IMR-90 (cell line): Measurements from ENCODE around the gene SLC34A2. TPM values are rescaled to one million over a fixed set of nuclear protein-coding genes. Genes with fewer than 3 reads are reported as not detected.

Source experiments
- ATAC-seq: fragments of 200-7000 bp; cut with Tn5 transposase; 2 replicates; pipeline ENCODE4 v1.9.1; 2020; ENCODE audit warnings: low read depth, mild to moderate bottlenecking, moderate library complexity
- BruUV-seq: library from RNA; stranded (reverse); fragments of 400-500 nt; replicated peaks from 2 replicates; lab custom pipeline; 2021; lab: Mats Ljungman, UMichigan
- CTCF ChIA-PET: fragments of 300-600 bp; formaldehyde crosslinking; extraction: SDS; loops from one replicate; lab custom pipeline; 2021; ENCODE audit warnings: antibody characterized with exemption; lab: Yijun Ruan, JAX
- POLR2A ChIA-PET: fragments of 300-600 bp; sonication (Branson Sonifier 250); formaldehyde crosslinking; loops from one replicate; lab custom pipeline; 2022; ENCODE audit warnings: antibody characterized with exemption; ENCODE audit not compliant: unreplicated experiment; lab: Charles Lee
- DNase-seq: peaks from one replicate; pipeline ENCODE4 v3.0.0; 2013
- H2AFZ ChIP-seq: replicated peaks from 2 replicates; pipeline ENCODE3; 2013; ENCODE audit warnings: low read length, mild to moderate bottlenecking; ENCODE audit not compliant: poor library complexity
- H2AK5ac ChIP-seq: 2 replicates; pipeline ENCODE4 v1.6.1; 2013; ENCODE audit warnings: low read depth, low read length, inconsistent platforms
- H2AK9ac ChIP-seq: replicated peaks from 2 replicates; pipeline ENCODE3; 2013; ENCODE audit warnings: mild to moderate bottlenecking, low read depth, low read length, moderate library complexity; ENCODE audit not compliant: poor library complexity
- H2BK120ac ChIP-seq: 2 replicates; pipeline ENCODE4 v1.6.1; 2013; ENCODE audit warnings: low read depth, low read length, inconsistent platforms
- H2BK15ac ChIP-seq: 3 replicates; pipeline ENCODE4 v1.6.1; 2013; ENCODE audit warnings: low read depth, low read length, inconsistent platforms
- H2BK20ac ChIP-seq: 2 replicates; pipeline ENCODE4 v1.6.1; 2013; ENCODE audit warnings: low read depth, mild to moderate bottlenecking, inconsistent platforms, low read length, moderate library complexity
- H2BK5ac ChIP-seq: 2 replicates; pipeline ENCODE4 v1.6.1; 2013; ENCODE audit warnings: mild to moderate bottlenecking, low read depth, low read length, inconsistent platforms; ENCODE audit not compliant: poor library complexity, severe bottlenecking
- H3K14ac ChIP-seq: replicated peaks from 2 replicates; pipeline ENCODE4 v1.6.1; 2013; ENCODE audit warnings: low read depth, low read length, inconsistent platforms
- H3K18ac ChIP-seq: 2 replicates; pipeline ENCODE4 v1.6.1; 2013; ENCODE audit warnings: low read depth, low read length, control low read depth
- H3K23ac ChIP-seq: 2 replicates; pipeline ENCODE4 v1.6.1; 2013; ENCODE audit warnings: low read depth, low read length, inconsistent platforms
- H3K27ac ChIP-seq: 2 replicates; pipeline ENCODE4 v1.5.1; 2013; ENCODE audit warnings: mild to moderate bottlenecking, control low read depth, low read length; ENCODE audit not compliant: insufficient read depth
- H3K27me3 ChIP-seq: 2 replicates; pipeline ENCODE4 v1.6.1; 2013; ENCODE audit warnings: low read length; ENCODE audit not compliant: control insufficient read depth, insufficient read depth
- H3K36me3 ChIP-seq: 2 replicates; pipeline ENCODE4 v1.6.1; 2013; ENCODE audit warnings: low read length, mixed read lengths; ENCODE audit not compliant: control insufficient read depth, insufficient read depth
- H3K4ac ChIP-seq: 2 replicates; pipeline ENCODE4 v1.6.1; 2013; ENCODE audit warnings: low read depth, low read length, inconsistent platforms
- H3K4me1 ChIP-seq: 2 replicates; pipeline ENCODE4 v1.6.1; 2013; ENCODE audit warnings: low read length, mixed read lengths; ENCODE audit not compliant: control insufficient read depth, insufficient read depth
- H3K4me2 ChIP-seq: 2 replicates; pipeline ENCODE4 v1.6.1; 2013; ENCODE audit warnings: low read depth, mild to moderate bottlenecking, control low read depth, low read length, moderate library complexity
- H3K4me3 ChIP-seq: 2 replicates; pipeline ENCODE4 v1.5.1; 2013; ENCODE audit warnings: low read depth, mild to moderate bottlenecking, control low read depth, low read length, moderate library complexity; ENCODE audit not compliant: insufficient read depth
- H3K56ac ChIP-seq: 2 replicates; pipeline ENCODE4 v1.6.1; 2013; ENCODE audit warnings: low read length, inconsistent platforms; ENCODE audit not compliant: insufficient read depth; ENCODE audit errors: extremely low read depth
- H3K79me1 ChIP-seq, 2 experiments: 2 replicates each; pipeline ENCODE4 v1.6.1; 2013; ENCODE audit warnings: low read length in 2 of 2, inconsistent platforms in 1 of 2, low read depth in 1 of 2
- H3K9ac ChIP-seq: 2 replicates; pipeline ENCODE4 v1.6.1; 2013; ENCODE audit warnings: low read depth, low read length, control low read depth
- H3K9me1 ChIP-seq: 2 replicates; pipeline ENCODE4 v1.6.1; 2013; ENCODE audit warnings: low read length, inconsistent platforms; ENCODE audit not compliant: insufficient read depth
- H3K9me3 ChIP-seq: 2 replicates; pipeline ENCODE4 v1.6.1; 2013; ENCODE audit warnings: low read length; ENCODE audit not compliant: control insufficient read depth, insufficient read depth
- H4K20me1 ChIP-seq: 2 replicates; pipeline ENCODE4 v1.6.1; 2013; ENCODE audit warnings: low read length, inconsistent platforms; ENCODE audit not compliant: insufficient read depth
- H4K5ac ChIP-seq: 2 replicates; pipeline ENCODE4 v1.6.1; 2013; ENCODE audit warnings: mild to moderate bottlenecking, low read depth, low read length, control low read depth
- H4K8ac ChIP-seq, 2 experiments: 2 replicates each; pipeline ENCODE4 v1.6.1; 2013; ENCODE audit warnings: low read depth in 2 of 2, low read length in 2 of 2, control low read depth in 1 of 2, inconsistent platforms in 1 of 2
- H4K91ac ChIP-seq: 2 replicates; pipeline ENCODE4 v1.6.1; 2013; ENCODE audit warnings: low read depth, low read length, inconsistent platforms; ENCODE audit not compliant: insufficient read depth
- BHLHE40 ChIP-seq: fragments of 150-350 bp; IDR thresholded peaks from 2 replicates; pipeline ENCODE4 v1.6.1; 2016; ENCODE audit warnings: mild to moderate bottlenecking, low read depth, low read length
- CEBPB ChIP-seq: IDR thresholded peaks from 2 replicates; pipeline ENCODE4 v1.6.1; 2012; ENCODE audit warnings: low read depth, low read length, improper control_type of control experiment
- CHD1 ChIP-seq: IDR thresholded peaks from 2 replicates; pipeline ENCODE4 v1.6.1; 2012; ENCODE audit warnings: low read depth, low read length, improper control_type of control experiment
- CTCF ChIP-seq: conservative IDR thresholded peaks from 2 replicates; pipeline ENCODE4 v1.5.1; 2012; ENCODE audit warnings: mild to moderate bottlenecking, low read depth, low read length, improper control_type of control experiment
- ELK1 ChIP-seq: fragments of 150-350 bp; IDR thresholded peaks from 2 replicates; pipeline ENCODE4 v1.6.1; 2016; ENCODE audit warnings: low read depth, mild to moderate bottlenecking, low read length, moderate library complexity, borderline replicate concordance
- MAFK ChIP-seq: IDR thresholded peaks from 2 replicates; pipeline ENCODE4 v1.6.1; 2012; ENCODE audit warnings: low read depth, low read length, improper control_type of control experiment
- MAZ ChIP-seq: IDR thresholded peaks from 2 replicates; pipeline ENCODE4 v1.6.1; 2012; ENCODE audit warnings: low read depth, mild to moderate bottlenecking, low read length, improper control_type of control experiment, moderate library complexity, borderline replicate concordance
- NFE2L2 ChIP-seq: fragments of 150-350 bp; IDR thresholded peaks from 2 replicates; pipeline ENCODE4 v1.6.1; 2016; ENCODE audit warnings: low read depth, mild to moderate bottlenecking, low read length
- POLR2A ChIP-seq: IDR thresholded peaks from 2 replicates; pipeline ENCODE4 v1.6.1; 2012; ENCODE audit warnings: mild to moderate bottlenecking, low read depth, low read length
- RCOR1 ChIP-seq: IDR thresholded peaks from 2 replicates; pipeline ENCODE4 v1.6.1; 2012; ENCODE audit warnings: mild to moderate bottlenecking, low read length, improper control_type of control experiment; ENCODE audit not compliant: insufficient replicate concordance
- RFX5 ChIP-seq: IDR thresholded peaks from 2 replicates; pipeline ENCODE4 v1.8.0; 2012; ENCODE audit warnings: low read depth, mild to moderate bottlenecking, low read length, moderate library complexity
- SMC3 ChIP-seq: fragments of 150-350 bp; IDR thresholded peaks from 2 replicates; pipeline ENCODE4 v1.6.1; 2016; ENCODE audit warnings: low read depth, mild to moderate bottlenecking, antibody characterized with exemption, low read length, moderate library complexity
- USF2 ChIP-seq: fragments of 150-350 bp; IDR thresholded peaks from 2 replicates; pipeline ENCODE4 v1.6.1; 2017; ENCODE audit warnings: mild to moderate bottlenecking, antibody characterized with exemption, low read length, low read depth
- WGBS, 2 experiments: methylation state at CpG; one replicate each; pipeline versions ENCODE4 v1.1.5 to v1.1.7; 2013; ENCODE audit warnings: missing lambda C conversion rate in 2 of 2; ENCODE audit not compliant: insufficient read length in 1 of 2; ENCODE audit errors: extremely low coverage in 2 of 2; 5-methylcytosine and 5-hydroxymethylcytosine counted together
- dilution Hi-C: fragments of 300-500 bp; cut with HindIII; formaldehyde crosslinking; loops from one replicate; pipeline ENCODE4 v1.14.3; 2018; ENCODE audit warnings: low sequenced_read_pairs; ENCODE audit not compliant: unreplicated experiment
- in situ Hi-C: fragments of 300-500 bp; cut with MboI; formaldehyde crosslinking; loops from 3 replicates; pipeline ENCODE4 v1.14.3; 2019; ENCODE audit warnings: low sequenced_read_pairs, inconsistent platforms, mixed read lengths
- intact Hi-C: fragments of 100-400 bp; cut with micrococcal nuclease; formaldehyde crosslinking; loops from 2 replicates; pipeline ENCODE4 v1.10.0; 2022
- polyA plus RNA-seq, 3 experiments: library from polyadenylated mRNA; depleted of rRNA; stranded (reverse); fragments of >200 nt; gene quantifications; 2 replicates each; pipeline ENCODE4 v1.2.3, GENCODE V29; 2012; ENCODE audit warnings: low replicate concordance in 1 of 3
- total RNA-seq: library from RNA; depleted of rRNA; stranded (reverse); fragments of >200 nt; gene quantifications from 2 replicates; pipeline ENCODE4 v1.2.3, GENCODE V29; 2012

The SLC34A2 gene
- total and polyA plus RNA-seq, 2 of the 4 experiments (the other 2 are of a cell fraction): not detected

GRCh38 chr4:25704516-25704915 lies 48.9 kb downstream of the SLC34A2 start:
- in situ Hi-C loops (no loop called here), intact Hi-C loops (no loop called here), dilution Hi-C loops (no loop called here)
- Histone ChIP-seq H2AK9ac (no peak overlapping the region), H4K8ac (no peak overlapping the region), H4K5ac (no peak overlapping the region), H3K9me1 (no peaks in the 10 kb centered on the region), H4K20me1 (no peaks in the 10 kb centered on the region), H3K18ac (no peak overlapping the region), H2BK120ac (no peak overlapping the region), H3K14ac (no peak overlapping the region), H2AFZ (no peak overlapping the region), H3K9ac (no peak overlapping the region), H3K4me3 (no peak overlapping the region), H3K4me2 (no peak overlapping the region), H3K56ac (no peak overlapping the region), H3K27ac (no peak overlapping the region), H2AK5ac (no peak overlapping the region), H2BK5ac (no peak overlapping the region), H2BK20ac (no peak overlapping the region), H4K91ac (no peak overlapping the region), H2BK15ac (no peak overlapping the region), H3K9me3 (no peaks in the 10 kb centered on the region), H3K4me1 (no peaks in the 10 kb centered on the region), H3K4ac (no peak overlapping the region), H3K36me3 (no peaks in the 10 kb centered on the region), H3K27me3 (no peaks in the 10 kb centered on the region), H3K23ac (no peak overlapping the region), H3K79me1 (no peaks in the 10 kb centered on the region)
- WGBS, 2 experiments: 38% methylated on average over 2 of the region's 2 CpGs; no CpG with 5 or more reads in 1 of the 2 experiments
- ATAC-seq (no peak), DNase-seq (no peak)
- no TSS peak for BruUV-seq
- ChIA-PET POLR2A (interaction anchor here (0.6 kb wide), 1 partner anchor 120 kb away, joined by 3 read pairs; no protein-coding TSS in a partner anchor), CTCF (interaction anchor here (1.6 kb wide), 1 partner anchor 11 kb away, joined by 4 read pairs; no protein-coding TSS in a partner anchor)
- no peak for TF ChIP-seq RCOR1
- TF ChIP-seq NFE2L2: no peak
- TF ChIP-seq CHD1: no peak
- TF ChIP-seq POLR2A: no peak
- TF ChIP-seq MAZ: no peak
- TF ChIP-seq CEBPB: no peak
- TF ChIP-seq CTCF: no peak
- TF ChIP-seq RFX5: no peak
- no peak for TF ChIP-seq MAFK
- TF ChIP-seq ELK1: no peak
- no peak for TF ChIP-seq USF2
- no peak for TF ChIP-seq BHLHE40
- TF ChIP-seq SMC3: no peak
